ENCODE measurements around the gene CDC42EP5. TPM values are rescaled to one million over a fixed set of nuclear protein-coding genes. Genes with fewer than 3 reads are reported as not detected.
A peak's percentile ranks its signal among the peaks of the same experiment; 100 is the strongest.

CDC42EP5 gene, protein sequence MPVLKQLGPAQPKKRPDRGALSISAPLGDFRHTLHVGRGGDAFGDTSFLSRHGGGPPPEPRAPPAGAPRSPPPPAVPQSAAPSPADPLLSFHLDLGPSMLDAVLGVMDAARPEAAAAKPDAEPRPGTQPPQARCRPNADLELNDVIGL
- total RNA-seq, result 29.9 TPM
- 19.3 TPM for polyA plus RNA-seq (ENCODE audit: insufficient read depth, low read depth, low replicate concordance)
- long read RNA-seq, donor 1, transcript CDC42EP5-201 (3 exons, 864 nt), result major isoform, 36 of 37 reads
- long read RNA-seq, donor 1, partial matches to known transcripts, result 0 of 37 reads
- long read RNA-seq, donor 1, other reads (novel, unspliced or antisense), result 0 of 37 reads
- long read RNA-seq, donor 2, transcript CDC42EP5-201 (3 exons, 864 nt), result major isoform, 39 of 40 reads
- long read RNA-seq, donor 2, partial matches to known transcripts, result 0 of 40 reads
- long read RNA-seq, donor 2, other reads (novel, unspliced or antisense), result 0 of 40 reads
- long read RNA-seq, donor 3, transcript CDC42EP5-201 (3 exons, 864 nt), result major isoform, 32 of 33 reads
- long read RNA-seq, donor 3, partial matches to known transcripts, result 0 of 33 reads
- long read RNA-seq, donor 3, other reads (novel, unspliced or antisense), result 0 of 33 reads
- long read RNA-seq, donor 4, transcript CDC42EP5-201 (3 exons, 864 nt), result major isoform, 29 of 31 reads
- long read RNA-seq, donor 4, partial matches to known transcripts, result 0 of 31 reads
- long read RNA-seq, donor 4, other reads (novel, unspliced or antisense), result 0 of 31 reads
- long read RNA-seq, donor 5, partial matches to known transcripts, result 0 of 5 reads
- long read RNA-seq, donor 5, other reads (novel, unspliced or antisense), result 0 of 5 reads
- long read RNA-seq, donor 6, transcript CDC42EP5-201 (3 exons, 864 nt), result major isoform, 70 of 79 reads
- long read RNA-seq, donor 6, partial matches to known transcripts, result 8 of 79 reads
- long read RNA-seq, donor 6, other reads (novel, unspliced or antisense), result 0 of 79 reads
- long read RNA-seq, donor 7, transcript CDC42EP5-201 (3 exons, 864 nt), result major isoform, 11 of 15 reads
- long read RNA-seq, donor 7, partial matches to known transcripts, result 4 of 15 reads
- long read RNA-seq, donor 7, other reads (novel, unspliced or antisense), result 0 of 15 reads
- long read RNA-seq, donor 8, transcript CDC42EP5-201 (3 exons, 864 nt), result major isoform, 42 of 47 reads
- long read RNA-seq, donor 8, partial matches to known transcripts, result 5 of 47 reads
- long read RNA-seq, donor 8, other reads (novel, unspliced or antisense), result 0 of 47 reads
- long read RNA-seq, donor 9, transcript CDC42EP5-201 (3 exons, 864 nt), result major isoform, 25 of 25 reads
- long read RNA-seq, donor 9, partial matches to known transcripts, result 0 of 25 reads
- long read RNA-seq, donor 9, other reads (novel, unspliced or antisense), result 0 of 25 reads
- long read RNA-seq, donor 10, transcript CDC42EP5-201 (3 exons, 864 nt), result major isoform, 35 of 47 reads
- long read RNA-seq, donor 10, partial matches to known transcripts, result 12 of 47 reads
- long read RNA-seq, donor 10, other reads (novel, unspliced or antisense), result 0 of 47 reads

- intact Hi-C loops (cut with DNase I), result no loop called here
- FAIRE-seq (no peak), DNase-seq (peak; percentile 88 to 97 (median 91))
- H3K9ac ChIP-seq (ENCODE audit: low read length in 3 of 3), result no peak within 1 kb of the TSS
- no peaks in the 10 kb centered on the region for H3K36me3 ChIP-seq (ENCODE audit: control insufficient read depth in 2 of 3, insufficient read depth in 3 of 3, low read length in 3 of 3)
- TF ChIP-seq, protein P1, sequence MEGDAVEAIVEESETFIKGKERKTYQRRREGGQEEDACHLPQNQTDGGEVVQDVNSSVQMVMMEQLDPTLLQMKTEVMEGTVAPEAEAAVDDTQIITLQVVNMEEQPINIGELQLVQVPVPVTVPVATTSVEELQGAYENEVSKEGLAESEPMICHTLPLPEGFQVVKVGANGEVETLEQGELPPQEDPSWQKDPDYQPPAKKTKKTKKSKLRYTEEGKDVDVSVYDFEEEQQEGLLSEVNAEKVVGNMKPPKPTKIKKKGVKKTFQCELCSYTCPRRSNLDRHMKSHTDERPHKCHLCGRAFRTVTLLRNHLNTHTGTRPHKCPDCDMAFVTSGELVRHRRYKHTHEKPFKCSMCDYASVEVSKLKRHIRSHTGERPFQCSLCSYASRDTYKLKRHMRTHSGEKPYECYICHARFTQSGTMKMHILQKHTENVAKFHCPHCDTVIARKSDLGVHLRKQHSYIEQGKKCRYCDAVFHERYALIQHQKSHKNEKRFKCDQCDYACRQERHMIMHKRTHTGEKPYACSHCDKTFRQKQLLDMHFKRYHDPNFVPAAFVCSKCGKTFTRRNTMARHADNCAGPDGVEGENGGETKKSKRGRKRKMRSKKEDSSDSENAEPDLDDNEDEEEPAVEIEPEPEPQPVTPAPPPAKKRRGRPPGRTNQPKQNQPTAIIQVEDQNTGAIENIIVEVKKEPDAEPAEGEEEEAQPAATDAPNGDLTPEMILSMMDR (IDR thresholded peaks at IDR 0.05; ENCODE audit: borderline replicate concordance, extremely low read depth, insufficient read depth), result no peak
- H3K9me3 ChIP-seq (ENCODE audit: control insufficient read depth in 2 of 3, insufficient read depth in 1 of 3, low read length in 3 of 3), result no peaks in the 10 kb centered on the region
- H3K27me3 ChIP-seq (ENCODE audit: control insufficient read depth, insufficient read depth, low read length), result peaks cover 3% of the 10 kb centered on the region
- peak within 1 kb of the TSS; percentile 23 to 83 for H3K27ac ChIP-seq (ENCODE audit: low read depth in 2 of 2, low read length in 2 of 2)
- H3K4me3 ChIP-seq (ENCODE audit: low read length in 3 of 3), result peak within 1 kb of the TSS in 2 of 3 donors; percentile 48 to 57
- H3K4me1 ChIP-seq (ENCODE audit: control insufficient read depth in 2 of 3, insufficient read depth in 2 of 3, low read depth in 1 of 3, low read length in 3 of 3), result peaks cover 0 to 9% (median 0%) of the 10 kb centered on the region in 3 donors
These were observed at the start of gene CDC42EP5 for GRCh38 chr19:54473071-54473891. Gene CDC42EP5, minus strand, starts transcription at chr19:54473296. Its CDS starts 7,749 bp downstream, at chr19:54465547.

- intact Hi-C loops (cut with DNase I), result no loop called here
- Histone ChIP-seq H3K27ac (ENCODE audit: low read depth in 2 of 2, low read length in 2 of 2) (no peak overlapping the region), H3K4me1 (ENCODE audit: control insufficient read depth in 2 of 3, insufficient read depth in 2 of 3, low read depth in 1 of 3, low read length in 3 of 3) (no peaks in the 10 kb centered on the region), H3K9ac (ENCODE audit: low read length in 3 of 3) (no peak overlapping the region), H3K4me3 (ENCODE audit: low read length in 3 of 3) (no peak overlapping the region), H3K9me3 (ENCODE audit: control insufficient read depth in 2 of 3, insufficient read depth in 1 of 3, low read length in 3 of 3) (no peaks in the 10 kb centered on the region), H3K27me3 (ENCODE audit: control insufficient read depth, insufficient read depth, low read length) (no peaks in the 10 kb centered on the region), H3K36me3 (ENCODE audit: control insufficient read depth in 2 of 3, insufficient read depth in 3 of 3, low read length in 3 of 3) (no peaks in the 10 kb centered on the region)
- DNase-seq (no peak), FAIRE-seq (no peak)
- TF ChIP-seq, protein P1 (IDR thresholded peaks at IDR 0.05; ENCODE audit: borderline replicate concordance, extremely low read depth, insufficient read depth), result no peak
These were observed 48.9 kb upstream of the CDC42EP5 start for GRCh38 chr19:54521860-54522513.
